GM12864 (cell line): ENCODE measurements around the gene CLEC4D.

Source experiments
- DNase-seq: peaks from one replicate; pipeline ENCODE4 v3.0.0-alpha.2; 2011; ENCODE audit warnings: low read depth
- H3K4me3 ChIP-seq: 2 replicates; pipeline ENCODE4 v1.5.1; 2011; ENCODE audit warnings: mild to moderate bottlenecking, low read depth, low read length, control low read depth
- CTCF ChIP-seq: IDR thresholded peaks from 2 replicates; pipeline ENCODE4 v1.5.1; 2011; ENCODE audit warnings: low read depth, mild to moderate bottlenecking, moderate library complexity, low read length, control low read depth, inconsistent platforms; ENCODE audit errors: missing control alignments

Gene CLEC4D

GRCh38 chr12:8507596-8507995 is 5.7 kb upstream of the CLEC4D start:
- no peak for DNase-seq
- TF ChIP-seq CTCF = no peak
- H3K4me3 ChIP-seq = no peak overlapping the region

- no peak overlapping the region for H3K4me3 ChIP-seq
- DNase-seq = no peak
- no peak for TF ChIP-seq CTCF
Observed at GRCh38 chr12:8508223-8508622, 5.1 kb upstream of the CLEC4D start.

GRCh38 chr12:8508910-8509841 is 4.1 kb upstream of the CLEC4D start:
- no peak for TF ChIP-seq CTCF
- H3K4me3 ChIP-seq = no peak overlapping the region
- no peak for DNase-seq

GRCh38 chr12:8517971-8518370 is 4.7 kb downstream of the CLEC4D start:
- TF ChIP-seq CTCF = no peak
- no peak for DNase-seq
- no peak overlapping the region for H3K4me3 ChIP-seq

- no peak for TF ChIP-seq CTCF
- H3K4me3 ChIP-seq = no peak overlapping the region
- no peak for DNase-seq
Observed at GRCh38 chr12:8519171-8519570, 5.9 kb downstream of the CLEC4D start.

GRCh38 chr12:8527250-8528130 is 14.2 kb downstream of the CLEC4D start:
- no peak for TF ChIP-seq CTCF
- DNase-seq = no peak
- H3K4me3 ChIP-seq = no peak overlapping the region
